Suppressor macrophage treated with lipopolysaccharide for 4 hours (primary cell): ENCODE measurements around the gene SHC2.
"Not testable (repeated sequence)": the region's sequence is repeated elsewhere in the genome, so short reads cannot be mapped to it uniquely, and the experiment has no call there.

Source experiments
- DNase-seq: peaks from one replicate; pipeline ENCODE4 v3.0.0-alpha.2; 2020

SHC2 gene

DNA sequence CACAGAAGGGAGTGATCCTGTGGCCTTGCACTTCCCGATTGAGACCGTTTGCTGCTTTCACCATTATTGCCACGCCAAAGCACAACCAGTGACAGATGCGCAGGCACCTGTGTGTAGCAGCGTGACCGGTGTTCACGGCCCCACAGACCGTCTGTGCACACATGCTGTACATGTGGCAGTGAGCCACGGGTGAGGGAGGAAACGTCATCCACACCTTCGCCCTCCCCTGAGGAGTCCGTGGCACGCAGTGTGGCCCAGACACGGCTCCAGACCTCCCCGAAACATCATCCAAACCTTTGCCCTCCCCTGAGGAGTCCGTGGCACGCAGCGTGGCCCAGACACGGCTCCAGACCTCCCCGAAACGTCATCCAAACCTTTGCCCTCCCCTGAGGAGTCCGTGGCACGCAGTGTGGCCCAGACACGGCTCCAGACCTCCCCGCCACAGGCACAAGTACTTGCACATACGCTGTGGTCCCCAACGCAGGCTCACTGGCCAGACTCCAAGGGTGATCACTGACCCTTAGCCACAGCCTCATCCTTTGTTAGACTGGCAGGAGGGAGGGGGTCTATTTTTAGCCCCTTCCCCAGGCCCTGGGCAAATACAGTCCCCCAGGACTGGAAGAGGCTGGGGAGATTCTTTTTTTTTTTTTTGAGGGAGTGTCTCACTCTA is 7.9 kb upstream of the SHC2 start:
- DNase-seq, result no peak

DNA sequence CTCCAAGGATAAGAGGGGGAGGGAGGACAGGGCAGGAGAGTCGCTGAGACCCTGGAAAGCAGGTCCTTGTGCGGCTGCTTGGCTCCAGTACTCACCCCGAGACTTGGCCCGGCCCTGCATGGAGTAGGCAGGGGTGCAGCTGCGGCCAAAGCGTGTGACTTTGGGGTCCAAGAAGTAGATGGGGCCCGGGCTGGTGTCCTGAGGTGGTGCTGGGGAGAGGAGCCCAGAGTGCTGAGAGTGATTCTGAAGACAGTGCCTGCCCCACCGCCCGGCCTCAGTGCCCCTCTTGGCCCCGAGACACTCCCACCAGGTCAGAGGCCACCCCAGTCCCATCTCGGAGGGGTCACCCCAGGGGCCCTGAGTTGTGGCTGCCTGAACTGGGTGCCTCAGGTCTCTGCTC is 6.7 kb upstream of the SHC2 start:
- DNase-seq, result no peak

DNA sequence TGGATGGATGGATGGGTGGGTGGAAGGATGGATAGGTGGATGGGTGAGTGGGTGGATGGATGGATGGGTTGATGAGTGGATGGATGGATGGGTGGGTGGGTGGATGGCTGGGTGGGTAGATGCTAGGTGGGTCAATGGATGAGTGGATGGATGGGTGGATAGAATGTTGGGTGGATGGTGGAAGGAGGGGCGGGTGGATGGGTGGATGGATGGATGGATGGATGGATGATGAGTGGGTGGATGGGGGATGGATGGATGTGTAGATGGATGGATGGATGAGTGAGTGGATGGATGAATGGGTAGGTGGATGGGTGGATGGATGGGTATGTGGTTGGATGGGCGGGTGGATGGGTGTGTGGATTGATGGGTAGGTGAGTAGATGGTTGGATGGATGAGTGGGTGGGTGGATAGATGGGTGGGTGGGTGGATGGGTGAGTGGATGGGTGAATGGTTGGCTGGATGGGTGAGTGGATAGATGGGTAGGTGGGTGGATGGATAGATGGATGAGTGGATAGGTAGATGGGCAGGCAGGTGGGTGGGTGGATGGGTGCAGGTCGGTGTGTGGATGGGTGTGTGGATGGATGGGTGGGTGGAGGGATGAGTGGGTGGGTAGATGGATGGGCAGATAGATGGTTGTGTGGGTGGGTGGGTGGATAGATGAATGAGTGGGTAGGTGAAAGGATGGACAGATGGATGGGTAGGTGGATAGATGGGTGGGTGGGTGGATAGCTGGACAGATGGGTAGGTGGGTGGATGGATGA is 4.4 kb upstream of the SHC2 start:
- DNase-seq, result no peak

DNA sequence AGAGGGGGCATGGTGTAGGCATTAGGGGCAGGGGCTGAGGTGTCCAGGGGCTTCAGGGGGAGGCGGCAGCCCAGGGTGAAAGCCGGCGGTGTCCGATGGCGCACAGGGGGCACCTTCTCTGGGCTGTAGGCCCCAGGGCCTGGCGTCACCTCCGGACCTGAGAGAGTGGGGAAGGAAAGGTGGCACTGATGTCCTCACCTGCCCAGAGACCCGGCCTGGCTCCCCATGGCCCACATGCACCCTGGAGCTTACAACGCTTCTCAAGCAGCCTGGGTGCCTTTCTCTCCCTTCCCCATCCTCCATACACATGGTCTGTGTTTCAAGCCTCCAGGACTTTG is 3.3 kb upstream of the SHC2 start:
- DNase-seq, result no peak

DNA sequence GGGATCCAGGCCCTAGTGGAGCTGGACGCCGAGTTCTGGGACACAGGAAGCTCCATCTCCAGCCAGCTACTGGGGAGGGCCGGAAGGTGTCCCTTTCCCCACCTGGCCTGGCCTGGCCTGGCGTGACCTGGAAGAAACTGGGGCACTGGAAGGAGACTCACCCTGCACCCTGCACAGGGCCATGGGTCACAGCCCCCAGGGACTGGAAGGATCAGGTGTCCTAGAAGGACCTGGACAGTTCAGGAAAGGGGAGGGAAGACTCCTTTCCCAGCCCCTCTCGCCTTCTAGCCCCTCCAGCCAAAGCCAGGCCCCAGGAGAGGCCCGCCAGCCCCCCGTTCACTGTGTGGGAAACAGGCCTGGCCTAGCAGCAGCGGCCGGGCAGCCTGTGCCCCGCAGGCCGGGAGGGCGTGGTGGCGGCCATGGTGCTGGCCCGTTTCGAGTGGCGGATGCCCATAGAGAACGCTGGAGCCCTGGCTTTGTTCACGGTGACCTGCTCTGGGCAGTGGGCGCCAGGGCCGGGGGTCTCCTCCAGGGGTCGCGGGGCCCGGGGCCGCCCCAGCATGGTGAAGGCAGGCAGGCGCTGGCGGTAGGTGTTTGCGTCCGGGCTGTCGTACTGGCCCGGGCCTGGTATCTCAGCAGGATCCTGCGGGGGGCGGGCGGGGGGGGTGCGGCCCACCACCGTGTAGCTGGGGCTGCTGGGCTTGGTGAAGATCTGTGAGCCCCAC is 2.8 kb upstream of the SHC2 start:
- DNase-seq, result no peak

DNA sequence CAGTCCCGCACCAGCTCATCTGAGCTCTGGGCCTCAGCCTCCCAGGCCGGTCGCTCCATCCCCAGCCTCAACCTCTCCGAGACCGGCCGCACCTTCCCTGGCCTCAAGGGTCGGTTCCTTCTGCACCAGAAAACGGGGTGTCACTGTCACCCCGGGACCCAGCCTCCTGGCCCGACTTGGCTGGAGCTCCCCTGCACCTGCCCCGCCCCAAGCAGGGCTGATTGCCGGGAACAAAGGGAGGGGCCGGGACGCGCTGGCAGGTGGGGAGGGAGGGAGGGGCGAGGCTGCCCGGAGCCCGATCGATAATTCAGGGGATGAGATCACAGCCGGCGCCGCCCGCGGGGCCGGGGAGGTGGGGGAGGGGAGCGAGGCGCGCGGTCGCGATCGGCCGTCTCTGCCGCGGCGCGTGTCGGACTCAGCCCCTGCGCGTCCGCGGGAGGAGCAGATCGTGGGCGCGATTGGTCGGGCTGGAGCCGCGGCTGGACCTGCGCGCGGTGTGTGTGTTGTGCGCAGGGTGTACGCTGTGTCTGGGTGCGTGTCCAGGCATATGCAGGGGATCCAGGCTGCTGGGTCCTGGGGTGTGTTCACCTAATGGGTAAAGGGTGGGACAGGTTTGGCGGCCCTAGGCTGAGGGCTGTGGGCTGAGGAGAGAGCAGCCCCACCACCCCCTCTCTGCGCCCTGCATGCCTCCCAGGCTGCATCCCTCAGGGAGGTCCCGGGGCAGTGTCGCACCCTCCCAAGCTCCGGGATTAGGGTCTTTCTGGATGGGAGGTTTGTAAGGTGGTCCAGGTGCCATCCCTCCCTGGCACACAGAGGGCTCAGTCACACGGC is 1.1 kb upstream of the SHC2 start:
- no peak for DNase-seq

DNA sequence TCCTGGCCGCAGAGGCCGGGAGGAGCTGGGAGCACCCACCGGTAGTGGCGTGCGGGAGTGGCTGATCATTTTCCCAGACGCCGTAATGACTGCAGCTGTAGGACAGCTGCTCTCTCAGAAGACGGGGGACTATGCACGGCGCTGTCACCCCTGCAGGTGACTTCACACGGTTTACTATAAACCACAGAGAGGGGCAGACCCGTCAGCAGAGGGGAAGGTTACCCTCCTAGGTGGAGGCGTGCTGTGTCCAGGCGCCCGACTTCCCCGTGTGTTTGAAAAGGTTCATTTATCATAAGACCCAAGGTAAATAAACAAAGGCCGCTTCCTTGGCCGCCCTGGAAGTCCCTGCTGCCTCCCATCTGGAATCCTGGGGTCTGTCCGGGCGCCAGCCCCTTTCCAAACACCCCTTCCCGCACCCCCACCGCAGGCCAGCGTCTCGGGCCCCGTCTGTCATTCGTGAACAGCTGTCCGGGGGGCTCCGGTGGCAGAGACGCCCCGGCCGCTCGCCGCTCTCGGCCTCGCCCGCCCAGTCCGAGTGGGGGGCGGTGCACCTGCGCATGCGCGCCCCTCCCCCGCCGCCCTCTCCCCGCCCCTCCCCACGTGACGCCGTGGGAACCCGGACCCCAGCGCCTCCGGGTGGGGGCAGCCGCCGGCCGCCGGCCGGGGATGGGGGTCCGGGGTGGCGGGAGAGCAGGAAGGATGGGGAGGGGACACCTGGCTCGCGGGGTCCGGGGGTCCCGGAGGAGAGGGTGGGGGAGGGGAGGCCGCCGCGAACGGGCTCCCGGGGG is 915 bp downstream of the SHC2 start:
- DNase-seq, result no peak

DNA sequence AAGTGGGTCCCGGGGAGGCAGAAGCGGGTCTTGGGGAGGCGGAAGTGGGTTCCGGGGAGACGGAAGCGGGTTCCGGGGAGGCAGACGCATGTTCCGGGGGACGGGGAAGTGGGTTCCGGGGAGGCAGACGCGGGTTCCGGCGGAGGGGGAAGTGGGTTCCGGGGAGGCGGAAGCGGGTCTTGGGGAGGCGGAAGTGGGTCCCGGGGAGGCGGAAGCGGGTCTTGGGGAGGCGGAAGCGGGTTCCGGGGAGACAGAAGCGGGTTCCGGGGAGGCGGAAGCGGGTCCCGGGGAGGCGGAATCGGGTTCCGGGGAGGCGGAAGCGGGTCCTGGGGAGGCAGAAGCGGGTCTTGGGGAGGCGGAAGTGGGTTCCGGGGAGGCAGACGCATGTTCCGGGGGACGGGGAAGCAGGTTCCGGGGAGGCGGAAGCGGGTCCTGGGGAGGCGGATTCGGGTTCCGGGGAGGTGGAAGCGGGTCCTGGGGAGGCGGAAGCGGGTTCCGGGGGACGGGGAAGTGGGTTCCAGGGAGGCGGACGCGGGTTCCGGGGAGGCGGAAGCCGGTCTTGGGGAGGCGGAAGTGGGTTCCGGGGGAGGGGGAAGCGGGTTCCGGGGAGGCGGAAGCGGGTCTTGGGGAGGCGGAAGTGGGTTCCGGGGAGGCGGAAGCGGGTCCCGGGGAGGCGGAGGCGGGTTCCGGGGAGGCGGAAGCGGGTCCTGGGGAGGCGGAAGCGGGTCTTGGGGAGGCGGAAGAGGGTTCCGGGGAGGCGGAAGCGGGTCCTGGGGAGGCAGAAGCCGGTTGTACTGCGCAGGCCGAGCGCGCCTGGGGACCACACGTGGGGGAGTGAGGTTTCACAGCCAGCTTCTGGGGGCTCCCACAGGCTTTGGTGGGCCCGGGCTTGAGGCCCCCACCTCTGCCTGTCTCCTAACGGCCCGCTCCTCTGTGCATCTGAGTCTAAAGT is 2.5 kb downstream of the SHC2 start:
- no peak for DNase-seq

DNA sequence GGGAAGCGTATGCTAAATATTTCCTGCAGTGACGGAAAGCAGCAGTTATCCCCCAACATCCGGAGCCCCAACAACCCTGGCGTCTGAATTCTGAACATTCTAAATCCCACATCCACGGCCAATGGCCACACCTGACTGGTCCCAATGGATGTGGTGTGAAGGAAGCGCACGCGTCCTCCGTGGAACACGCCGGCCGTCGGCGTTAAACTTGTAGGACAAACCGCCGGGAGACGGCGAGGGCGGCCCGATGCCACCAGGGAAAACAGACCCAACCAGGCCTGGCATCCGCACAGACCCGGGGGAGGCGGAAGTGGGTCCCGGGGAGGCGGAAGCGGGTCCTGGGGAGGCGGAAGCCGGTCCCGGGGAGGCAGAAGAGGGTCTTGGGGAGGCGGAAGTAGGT is 3.2 kb downstream of the SHC2 start:
- no peak for DNase-seq

DNA sequence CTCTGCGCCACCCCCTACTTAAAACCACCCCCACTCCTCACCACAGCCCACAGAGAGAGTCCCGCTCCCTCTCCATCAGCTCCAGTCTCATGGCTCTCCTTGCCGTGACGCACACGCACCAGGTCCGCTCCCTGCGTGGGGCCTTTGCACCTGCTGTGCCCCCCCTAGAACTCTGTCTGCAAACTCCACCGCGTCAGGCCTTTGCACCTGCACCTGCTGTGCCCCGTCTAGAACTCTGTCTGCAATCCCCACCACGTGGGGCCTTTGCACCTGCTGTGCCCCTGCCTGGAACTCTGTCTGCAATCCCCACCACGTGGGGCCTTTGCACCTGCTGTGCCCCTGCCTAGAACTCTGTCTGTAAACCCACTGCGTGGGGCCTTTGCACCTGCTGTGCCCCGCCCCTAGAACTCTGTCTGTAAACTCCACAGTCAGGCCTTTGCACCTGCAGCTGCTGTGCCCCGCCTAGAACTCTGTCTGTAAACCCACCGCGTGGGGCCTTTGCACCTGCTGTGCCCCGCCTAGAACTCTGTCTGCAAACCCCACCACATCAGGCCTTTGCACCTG is 4.2 kb downstream of the SHC2 start:
- no peak for DNase-seq

DNA sequence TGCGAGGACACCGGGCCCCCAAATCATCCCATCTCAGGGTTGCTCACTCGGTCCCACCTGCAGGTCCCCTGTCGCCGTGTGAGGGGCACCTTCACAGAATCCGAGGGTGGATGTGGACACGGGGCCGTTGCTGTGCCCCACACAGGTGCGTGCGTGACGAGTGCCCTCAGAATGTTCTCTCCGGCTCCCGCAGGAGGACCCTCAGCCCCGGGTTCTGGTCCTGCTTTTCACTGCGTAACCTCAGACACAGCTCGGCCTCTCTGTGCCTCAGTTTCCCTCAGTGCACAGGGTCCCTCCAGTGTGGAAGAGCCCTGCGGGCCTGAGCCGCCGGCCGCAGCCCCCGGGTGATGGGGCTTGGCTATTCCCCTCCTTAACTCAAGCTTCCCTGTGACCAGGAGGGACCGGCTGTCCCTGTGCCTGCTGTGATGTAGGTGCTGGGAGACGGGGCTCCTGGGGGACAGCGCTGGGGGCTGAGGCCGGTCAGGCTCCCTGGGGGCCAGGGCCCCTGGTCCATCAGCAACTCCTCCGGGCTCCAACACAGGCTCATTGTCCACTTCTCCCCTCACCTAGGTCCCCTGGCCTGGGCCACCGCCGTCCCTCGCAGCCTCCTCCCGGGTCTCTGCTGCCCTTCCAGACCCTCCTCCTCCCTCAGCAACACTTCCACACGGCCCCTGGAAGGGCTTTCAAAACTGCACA is 4.8 kb downstream of the SHC2 start:
- DNase-seq, result no peak

DNA sequence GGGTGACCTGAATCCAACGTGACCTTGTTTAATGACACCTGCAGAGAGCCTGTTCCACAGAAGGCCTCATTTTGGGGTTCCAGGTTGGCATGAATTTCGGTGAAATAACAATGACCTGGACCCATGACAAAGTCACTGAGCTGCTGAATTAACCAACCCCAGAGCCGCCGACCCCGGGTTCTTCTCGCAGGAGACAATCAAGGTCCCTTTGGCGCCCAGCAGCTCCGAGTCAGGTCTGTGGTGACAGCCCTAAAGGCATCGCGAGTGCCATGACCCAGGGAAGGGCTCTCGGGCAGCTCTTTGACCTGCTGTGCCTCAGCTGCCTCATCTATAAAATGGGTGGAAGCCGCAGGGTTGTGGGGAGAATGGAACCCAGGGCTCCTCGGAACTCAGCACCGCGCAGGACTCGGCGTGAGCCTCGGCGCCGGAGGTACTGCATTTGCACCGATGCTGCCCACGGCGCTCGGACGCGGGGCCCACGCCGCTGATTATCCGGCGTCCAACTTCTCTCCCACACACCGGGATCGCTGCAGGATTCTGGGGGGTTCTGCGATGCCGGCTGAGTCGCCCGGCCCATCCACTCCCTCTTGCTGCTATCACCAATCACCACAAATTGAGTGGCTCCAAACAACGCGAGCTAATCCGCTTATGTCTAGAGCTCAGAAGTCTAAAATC is 5.7 kb downstream of the SHC2 start:
- DNase-seq, result no peak

DNA sequence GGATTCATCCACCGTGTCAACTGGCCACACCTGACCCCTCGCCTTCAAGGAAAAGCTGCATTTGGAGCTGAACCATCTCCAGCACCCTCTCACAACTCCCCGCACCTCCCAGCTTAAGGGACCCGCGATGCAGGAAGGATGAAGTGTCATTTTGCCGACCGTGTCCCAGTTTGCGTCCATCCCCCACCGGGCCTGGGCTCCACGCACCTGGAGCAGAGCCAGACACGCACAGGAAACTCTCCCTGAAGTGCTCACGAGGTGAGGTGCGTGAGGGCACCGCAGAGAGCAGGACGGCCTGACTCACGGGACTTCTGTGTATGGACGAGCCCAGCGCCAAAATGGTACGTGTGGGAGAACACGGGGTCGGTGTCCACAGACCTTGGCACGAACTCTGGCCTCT is 7.2 kb downstream of the SHC2 start:
- no peak for DNase-seq

DNA sequence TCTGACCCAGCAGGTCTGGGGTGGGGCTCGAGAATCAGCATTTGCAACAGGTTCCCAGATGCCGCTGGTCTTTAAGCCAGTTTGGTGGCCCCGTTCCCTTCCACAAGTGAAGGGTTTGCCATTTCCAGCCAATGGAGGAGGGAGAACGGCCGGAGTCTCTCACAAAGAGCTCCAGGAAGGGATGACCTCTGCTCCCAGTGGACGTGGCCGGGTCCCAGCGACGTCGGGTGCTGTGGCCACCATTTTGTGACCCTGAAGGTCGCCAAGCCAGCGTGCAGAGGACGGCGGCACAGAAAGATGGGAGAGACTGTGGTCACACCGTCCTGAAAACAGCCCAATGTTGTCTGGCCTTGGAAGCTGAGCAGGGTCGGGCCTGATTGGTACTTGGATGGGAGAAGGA is 8.0 kb downstream of the SHC2 start:
- no peak for DNase-seq

DNA sequence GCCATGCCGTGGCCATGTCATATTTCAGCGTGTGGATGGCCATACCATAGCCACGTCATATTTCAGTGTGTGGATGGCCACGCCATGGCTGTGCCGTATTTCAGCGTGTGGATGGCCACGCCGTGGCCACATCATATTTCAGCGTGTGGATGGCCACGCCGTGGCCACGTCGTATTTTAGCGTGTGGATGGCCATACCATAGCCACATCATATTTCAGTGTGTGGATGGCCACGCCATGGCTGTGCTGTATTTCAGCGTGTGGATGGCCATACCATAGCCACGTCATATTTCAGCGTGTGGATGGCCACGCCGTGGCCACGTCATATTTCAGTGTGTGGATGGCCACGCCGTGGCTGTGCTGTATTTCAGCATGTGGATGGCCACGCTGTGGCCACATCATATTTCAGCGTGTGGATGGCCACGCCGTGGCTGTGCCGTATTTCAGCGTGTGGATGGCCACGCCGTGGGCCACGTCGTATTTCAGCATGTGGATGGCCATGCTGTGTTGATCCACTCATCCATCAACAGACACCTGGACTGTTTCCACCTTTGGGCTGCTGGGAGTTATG is 9.8 kb downstream of the SHC2 start:
- DNase-seq, result not testable (repeated sequence)

DNA sequence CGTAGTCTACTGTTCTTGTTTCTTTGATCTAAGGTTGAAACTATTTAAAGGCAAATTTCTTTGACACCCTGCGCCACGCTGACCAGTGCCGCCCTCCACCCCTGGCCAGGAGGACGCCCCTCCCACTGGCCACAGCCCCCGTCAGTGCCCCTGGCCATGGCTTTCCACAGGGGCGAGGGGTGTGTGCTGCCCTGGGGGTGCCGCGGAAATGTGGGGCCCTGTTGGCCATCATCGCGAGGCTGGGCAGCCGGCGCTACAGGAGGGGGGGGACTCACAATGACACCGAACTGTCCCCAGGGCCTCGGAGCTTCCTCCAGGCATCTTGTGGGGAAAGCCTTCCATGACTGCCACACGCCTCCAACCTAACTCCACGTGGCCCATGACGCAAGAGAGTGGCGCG is 10.9 kb downstream of the SHC2 start:
- no peak for DNase-seq

DNA sequence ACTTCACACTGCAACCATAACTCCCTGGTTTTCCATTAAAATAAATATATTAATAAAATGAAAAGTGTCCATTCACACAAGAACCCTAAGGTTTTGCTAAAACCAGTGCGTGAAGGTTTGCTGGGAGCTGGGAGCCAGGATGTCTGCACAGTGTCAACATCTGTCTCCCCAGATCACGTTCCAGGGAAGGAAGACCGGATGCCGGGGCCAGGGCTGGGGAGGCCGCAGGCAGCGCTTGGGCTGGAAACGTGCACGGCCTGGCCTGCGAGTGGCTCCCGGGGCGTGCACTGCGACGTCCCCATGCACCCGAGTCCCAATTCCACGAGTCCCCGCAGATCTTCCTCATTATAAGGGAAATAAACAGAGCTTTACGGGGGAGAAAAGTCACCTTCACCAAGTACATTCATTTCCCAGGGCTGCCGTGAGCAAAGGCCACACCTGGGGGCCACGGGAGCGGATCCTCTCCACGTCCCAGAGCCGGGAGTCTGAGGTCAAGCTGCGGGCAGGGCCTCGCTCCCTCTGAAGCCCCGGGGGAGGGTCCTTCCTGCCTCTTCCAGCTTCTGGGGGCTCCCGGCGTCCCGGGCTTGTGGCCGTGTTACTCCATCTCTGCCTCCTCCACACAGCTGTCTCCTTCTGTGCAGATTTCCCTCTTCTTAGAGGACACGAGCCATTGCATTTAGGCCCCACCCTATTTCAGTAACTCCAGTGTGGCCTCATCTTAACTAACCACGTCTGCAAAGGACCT is 12.8 kb downstream of the SHC2 start:
- no peak for DNase-seq

DNA sequence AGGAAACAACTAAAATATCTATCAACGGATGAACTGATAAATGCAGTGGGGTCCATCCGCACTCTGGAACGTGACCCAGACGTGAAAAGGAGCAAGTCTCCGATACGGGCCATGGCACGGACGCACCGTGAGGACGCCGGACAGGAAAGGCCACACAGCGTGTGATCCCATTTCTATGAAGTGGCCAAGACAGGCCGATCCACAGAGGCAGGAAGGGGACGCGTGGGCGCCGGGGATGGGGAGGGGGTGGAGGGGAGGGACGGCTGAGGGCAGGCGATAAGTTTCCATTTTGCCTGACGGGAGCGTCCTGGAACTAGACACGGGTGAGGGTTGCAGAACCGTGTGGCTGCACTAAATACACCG is 13.8 kb downstream of the SHC2 start:
- no peak for DNase-seq
